Measurements from ENCODE around the gene GFI1B. TPM values are rescaled to one million over a fixed set of nuclear protein-coding genes. Genes with fewer than 3 reads are reported as not detected.

GFI1B gene
- total and polyA plus RNA-seq, 10 donors = 0.14 to 4.0 (median 2.1) TPM

DNA sequence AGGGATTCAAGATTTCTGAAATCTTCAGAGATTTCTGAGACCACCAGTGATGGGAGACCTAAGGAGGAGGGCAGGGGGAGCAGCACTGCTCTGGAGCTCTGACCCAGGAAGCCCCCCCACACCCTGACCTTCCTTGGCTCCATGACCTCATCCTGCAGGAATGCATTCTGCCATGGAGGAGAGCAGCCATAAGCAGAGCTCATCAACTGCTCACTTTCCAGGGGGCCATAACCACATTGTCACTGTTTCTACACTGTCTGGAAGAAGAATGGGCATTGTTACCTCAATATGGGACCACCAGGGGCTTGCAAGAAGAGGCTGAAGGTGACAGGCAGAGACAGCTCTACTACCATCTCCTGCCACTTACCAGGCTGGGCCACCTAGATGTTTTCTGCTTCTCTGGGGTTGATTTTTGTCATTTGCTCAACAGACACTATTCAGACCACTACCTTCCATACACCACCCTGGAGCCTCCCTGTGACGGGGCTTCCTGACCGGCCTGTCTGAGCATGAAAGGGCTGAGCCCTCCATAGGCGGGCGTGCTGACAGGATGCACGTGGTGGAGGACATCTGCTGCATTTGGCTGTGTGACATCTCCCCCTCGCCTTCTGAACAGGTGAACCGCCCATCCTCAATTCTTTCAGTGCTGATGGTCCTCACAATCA, 31.7 kb upstream of the GFI1B start:
- intact Hi-C loops (cut with DNase I; ENCODE audit: low total_unique reads) = no loop called here
- Histone ChIP-seq H3K36me3 (no peaks in the 10 kb centered on the region), H3K27me3 (replicated peaks in 1 of 7) (no peaks in the 10 kb centered on the region), H3K4me3 (no peak overlapping the region), H3K9me3 (no peaks in the 10 kb centered on the region), H3K4me1 (peaks cover 15 to 35% (median 31%) of the 10 kb centered on the region in 6 donors), H3K27ac (no peak overlapping the region)
- no peak for DNase-seq
- TF ChIP-seq POLR2A (IDR thresholded peaks at IDR 0.05) (no peak), POLR2AphosphoS5 (IDR thresholded peaks at IDR 0.05) (no peak)
- TF ChIP-seq, protein P1, sequence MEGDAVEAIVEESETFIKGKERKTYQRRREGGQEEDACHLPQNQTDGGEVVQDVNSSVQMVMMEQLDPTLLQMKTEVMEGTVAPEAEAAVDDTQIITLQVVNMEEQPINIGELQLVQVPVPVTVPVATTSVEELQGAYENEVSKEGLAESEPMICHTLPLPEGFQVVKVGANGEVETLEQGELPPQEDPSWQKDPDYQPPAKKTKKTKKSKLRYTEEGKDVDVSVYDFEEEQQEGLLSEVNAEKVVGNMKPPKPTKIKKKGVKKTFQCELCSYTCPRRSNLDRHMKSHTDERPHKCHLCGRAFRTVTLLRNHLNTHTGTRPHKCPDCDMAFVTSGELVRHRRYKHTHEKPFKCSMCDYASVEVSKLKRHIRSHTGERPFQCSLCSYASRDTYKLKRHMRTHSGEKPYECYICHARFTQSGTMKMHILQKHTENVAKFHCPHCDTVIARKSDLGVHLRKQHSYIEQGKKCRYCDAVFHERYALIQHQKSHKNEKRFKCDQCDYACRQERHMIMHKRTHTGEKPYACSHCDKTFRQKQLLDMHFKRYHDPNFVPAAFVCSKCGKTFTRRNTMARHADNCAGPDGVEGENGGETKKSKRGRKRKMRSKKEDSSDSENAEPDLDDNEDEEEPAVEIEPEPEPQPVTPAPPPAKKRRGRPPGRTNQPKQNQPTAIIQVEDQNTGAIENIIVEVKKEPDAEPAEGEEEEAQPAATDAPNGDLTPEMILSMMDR (IDR thresholded peaks at IDR 0.05 in 8 of 11, conservative IDR thresholded peaks at IDR 0.05 in 3 of 11) = no peak
- WGBS, 5 donors = 77 to 90% (median 84%) methylated on average over 7 of the region's 7 CpGs

- peaks cover 11 to 25% (median 21%) of the 10 kb centered on the region in 6 donors for H3K4me1 ChIP-seq
- no peaks in the 10 kb centered on the region for H3K27me3 ChIP-seq (replicated peaks in 1 of 7)
- H3K9me3 ChIP-seq = no peaks in the 10 kb centered on the region
- intact Hi-C loops (cut with DNase I; ENCODE audit: low total_unique reads) = no loop called here
- TF ChIP-seq POLR2AphosphoS5 (IDR thresholded peaks at IDR 0.05) (no peak), POLR2A (IDR thresholded peaks at IDR 0.05) (no peak)
- TF ChIP-seq, protein P1 (IDR thresholded peaks at IDR 0.05 in 8 of 11, conservative IDR thresholded peaks at IDR 0.05 in 3 of 11) = no peak
- no peak for DNase-seq
- no peak overlapping the region for H3K27ac ChIP-seq
- H3K36me3 ChIP-seq = no peaks in the 10 kb centered on the region
- 85 to 94% (median 92%) methylated on average over 8 of the region's 8 CpGs for WGBS, 5 donors
- H3K4me3 ChIP-seq = no peak overlapping the region
These were observed 30.7 kb upstream of the GFI1B start for GRCh38 chr9:132947756-132948155.

DNA sequence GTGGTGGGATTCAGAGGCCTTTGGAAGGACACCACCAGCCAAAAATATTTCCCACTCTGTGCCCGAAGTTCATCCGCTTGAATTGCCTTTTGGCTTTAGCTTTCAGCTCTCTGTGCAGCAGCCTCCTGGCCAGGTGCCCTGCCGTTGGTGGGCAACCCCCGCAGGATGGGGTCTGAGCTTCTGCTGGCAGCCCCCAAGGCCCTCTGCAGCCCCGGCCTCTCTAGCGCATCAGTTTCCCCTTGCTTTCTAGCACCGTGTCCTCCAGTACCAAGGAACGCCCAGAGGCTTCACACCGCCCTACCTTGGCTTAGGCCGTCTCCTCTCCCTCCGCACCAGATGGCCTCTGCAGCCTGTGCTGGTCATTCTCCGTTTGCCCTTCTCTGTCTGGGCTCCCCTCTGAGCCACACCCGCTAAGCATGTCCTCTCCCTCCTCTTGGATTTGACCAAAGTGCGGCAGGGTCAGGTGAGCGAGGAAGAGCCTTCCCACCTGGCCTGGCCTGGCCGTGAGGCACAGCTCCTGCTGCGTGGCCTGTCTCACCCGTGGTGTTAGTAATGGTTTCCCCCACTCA, 29.9 kb upstream of the GFI1B start:
- no peak for DNase-seq
- Histone ChIP-seq H3K4me1 (peaks cover 3 to 17% (median 13%) of the 10 kb centered on the region in 6 donors), H3K27ac (no peak overlapping the region), H3K36me3 (no peaks in the 10 kb centered on the region), H3K9me3 (no peaks in the 10 kb centered on the region), H3K27me3 (replicated peaks in 1 of 7) (no peaks in the 10 kb centered on the region), H3K4me3 (no peak overlapping the region)
- 83 to 91% (median 85%) methylated on average over 18 of the region's 18 CpGs for WGBS, 5 donors
- TF ChIP-seq POLR2AphosphoS5 (IDR thresholded peaks at IDR 0.05) (no peak), POLR2A (IDR thresholded peaks at IDR 0.05) (no peak)
- TF ChIP-seq, protein P1 (IDR thresholded peaks at IDR 0.05 in 8 of 11, conservative IDR thresholded peaks at IDR 0.05 in 3 of 11) = no peak
- intact Hi-C loops (cut with DNase I; ENCODE audit: low total_unique reads) = no loop called here

DNA sequence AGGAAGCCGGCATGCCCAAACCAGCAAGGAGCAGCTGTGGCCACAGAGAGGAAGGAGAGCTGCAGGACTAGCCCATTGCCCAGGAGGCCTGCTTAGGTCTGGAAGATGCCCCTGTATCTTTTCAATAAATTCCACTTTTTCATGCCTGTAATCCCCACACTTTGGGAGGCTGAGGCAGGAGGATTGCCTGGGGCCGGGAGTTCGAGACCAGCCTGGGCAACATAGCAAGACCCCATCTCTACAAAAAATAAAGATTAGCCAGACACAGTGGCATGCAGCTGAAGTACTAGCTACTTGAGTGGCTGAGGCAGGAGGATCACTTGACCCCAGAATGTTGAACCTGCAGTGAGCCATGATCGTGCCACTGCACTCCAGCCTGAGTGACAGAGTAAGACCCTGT, 28.8 kb upstream of the GFI1B start:
- TF ChIP-seq POLR2AphosphoS5 (IDR thresholded peaks at IDR 0.05) (no peak), POLR2A (IDR thresholded peaks at IDR 0.05) (no peak)
- TF ChIP-seq, protein P1 (IDR thresholded peaks at IDR 0.05 in 8 of 11, conservative IDR thresholded peaks at IDR 0.05 in 3 of 11) = no peak
- peaks cover 0 to 9% (median 7%) of the 10 kb centered on the region in 6 donors for H3K4me1 ChIP-seq
- DNase-seq = no peak
- no peaks in the 10 kb centered on the region for H3K27me3 ChIP-seq (replicated peaks in 1 of 7)
- H3K27ac ChIP-seq = no peak overlapping the region
- 74 to 89% (median 85%) methylated on average over 4 of the region's 4 CpGs for WGBS, 5 donors
- peaks cover 0 to 9% (median 6%) of the 10 kb centered on the region in 8 donors for H3K9me3 ChIP-seq
- intact Hi-C loops (cut with DNase I; ENCODE audit: low total_unique reads) = no loop called here
- no peak overlapping the region for H3K4me3 ChIP-seq
- no peaks in the 10 kb centered on the region for H3K36me3 ChIP-seq
